Transverse colon (tissue), 3 donors: Measurements from ENCODE around the gene WIPF1.

Experiments
- EP300 ChIP-seq: sonication (generic); formaldehyde crosslinking; IDR thresholded peaks from one replicate; pipeline ENCODE4 v1.6.1; 2017; ENCODE audit warnings: antibody characterized with exemption, low read depth
- POLR2AphosphoS5 ChIP-seq, 3 donors: sonication (generic); formaldehyde crosslinking; IDR thresholded peaks; one replicate each; pipeline ENCODE4 v1.6.1; 2016; ENCODE audit warnings: antibody characterized with exemption in 3 of 3

- no peak for TF ChIP-seq EP300
- TF ChIP-seq POLR2AphosphoS5 (IDR thresholded peaks at IDR 0.05), result peak in 2 of 3 donors; percentile 60 to 62
Observed at GRCh38 chr2:174606336-174606735, 8.7 kb upstream of the WIPF1 start.
